Mesothelial cell of epicardium (in vitro differentiated cells): ENCODE data around the gene ERC2. TPM values are rescaled to one million over a fixed set of nuclear protein-coding genes. Genes with fewer than 3 reads are reported as not detected.
"Not testable (repeated sequence)": the region's sequence is repeated elsewhere in the genome, so short reads cannot be mapped to it uniquely, and the experiment has no call there.

ENCODE experiments used
- DNase-seq, 2 experiments: peaks; one replicate each; pipeline ENCODE4 v3.0.0; 2021; ENCODE audit warnings: low spot score in 2 of 2; ENCODE audit not compliant: unreplicated experiment in 2 of 2
- H3K27ac Mint-ChIP-seq: 2 replicates; pipeline ENCODE4 v1.8.0; 2021; ENCODE audit warnings: mixed read lengths
- H3K27me3 Mint-ChIP-seq: 2 replicates; pipeline ENCODE4 v1.8.0; 2021; ENCODE audit warnings: low read depth, mixed read lengths
- H3K36me3 Mint-ChIP-seq: 2 replicates; pipeline ENCODE4 v1.8.0; 2021; ENCODE audit warnings: mixed read lengths
- H3K4me1 Mint-ChIP-seq: 2 replicates; pipeline ENCODE4 v1.8.0; 2021; ENCODE audit warnings: mixed read lengths
- H3K4me3 Mint-ChIP-seq: 2 replicates; pipeline ENCODE4 v1.8.0; 2021; ENCODE audit warnings: mild to moderate bottlenecking, moderate library complexity, mixed read lengths
- H3K9me3 Mint-ChIP-seq: 2 replicates; pipeline ENCODE4 v1.8.0; 2021; ENCODE audit warnings: mixed read lengths
- CTCF ChIP-seq: fragments of 200-600 bp; sonication (generic); IDR thresholded peaks from one replicate; pipeline ENCODE4 v1.5.0; 2021; ENCODE audit warnings: antibody characterized with exemption; ENCODE audit not compliant: unreplicated experiment
- total RNA-seq: library from RNA; stranded (reverse); gene quantifications from 3 replicates; pipeline ENCODE4 v1.2.1, GENCODE V29; 2021

The ERC2 gene
- 14.8 to 16.3 TPM (median 15.6 TPM) in 3 replicates for total RNA-seq

- Mint-ChIP-seq H3K27me3 (peaks cover 32% of the 10 kb centered on the region), H3K4me1 (peaks cover 8% of the 10 kb centered on the region), H3K9me3 (no peaks in the 10 kb centered on the region), H3K4me3 (peak within 1 kb of the TSS; percentile 97), H3K27ac (peak within 1 kb of the TSS; percentile 92), H3K36me3 (no peaks in the 10 kb centered on the region)
- TF ChIP-seq CTCF: peak; percentile 26
- peak; percentile 56 to 80 for DNase-seq
Measured at GRCh38 chr3:56468184-56469106, at the start of gene ERC2. ERC2 (minus strand) TSS chr3:56468467.

- peaks cover 5% of the 10 kb centered on the region for H3K9me3 Mint-ChIP-seq
- no peak for TF ChIP-seq CTCF
- H3K4me3 Mint-ChIP-seq: no peak overlapping the region
- DNase-seq: no peak
- no peak overlapping the region for H3K27ac Mint-ChIP-seq
- peaks cover 32% of the 10 kb centered on the region for H3K27me3 Mint-ChIP-seq
- no peaks in the 10 kb centered on the region for H3K36me3 Mint-ChIP-seq
- H3K4me1 Mint-ChIP-seq: no peaks in the 10 kb centered on the region
Measured at GRCh38 chr3:56502738-56503137, 34.5 kb upstream of the ERC2 start.

GRCh38 chr3:56496376-56496775 lies 28.1 kb upstream of the ERC2 start:
- not testable (repeated sequence) for H3K27ac Mint-ChIP-seq, H3K4me3 Mint-ChIP-seq

GRCh38 chr3:56494679-56495322 lies 26.5 kb upstream of the ERC2 start:
- peak; percentile 98 for TF ChIP-seq CTCF
- no peaks in the 10 kb centered on the region for H3K9me3 Mint-ChIP-seq
- H3K4me1 Mint-ChIP-seq: no peaks in the 10 kb centered on the region

More at GRCh38 chr3:56496376-56496775, 28.1 kb upstream of the ERC2 start:
- H3K36me3 Mint-ChIP-seq, H3K9me3 Mint-ChIP-seq, H3K4me1 Mint-ChIP-seq, DNase-seq: not testable (repeated sequence)
- H3K27me3 Mint-ChIP-seq: peaks cover 51% of the 10 kb centered on the region

GRCh38 chr3:56491566-56491965 lies 23.3 kb upstream of the ERC2 start:
- no peak overlapping the region for H3K4me3 Mint-ChIP-seq

More at GRCh38 chr3:56494679-56495322, 26.5 kb upstream of the ERC2 start:
- no peaks in the 10 kb centered on the region for H3K36me3 Mint-ChIP-seq
- DNase-seq: peak; percentile 74 to 75
- H3K27me3 Mint-ChIP-seq: peaks cover 61% of the 10 kb centered on the region
- H3K27ac Mint-ChIP-seq: no peak overlapping the region
- no peak overlapping the region for H3K4me3 Mint-ChIP-seq

More at GRCh38 chr3:56491566-56491965, 23.3 kb upstream of the ERC2 start:
- H3K27ac Mint-ChIP-seq: no peak overlapping the region
- no peak for DNase-seq
- H3K27me3 Mint-ChIP-seq: peaks cover 70% of the 10 kb centered on the region
- H3K4me1 Mint-ChIP-seq: no peaks in the 10 kb centered on the region
- H3K36me3 Mint-ChIP-seq: no peaks in the 10 kb centered on the region
- no peak for TF ChIP-seq CTCF
- H3K9me3 Mint-ChIP-seq: no peaks in the 10 kb centered on the region
